ENCODE data around the gene OXSM. TPM values are rescaled to one million over a fixed set of nuclear protein-coding genes. Genes with fewer than 3 reads are reported as not detected.

Gene OXSM
- total RNA-seq, 1 donor from 2014 or later: 5.9 TPM

GRCh38 chr3:25780618-25781017 is 9.3 kb upstream of the OXSM start:
- TF ChIP-seq POLR2A (IDR thresholded peaks at IDR 0.05): no peak
- TF ChIP-seq POLR2AphosphoS5 (IDR thresholded peaks at IDR 0.05; ENCODE audit: insufficient read depth in 1 of 2, low read depth in 1 of 2): no peak
- TF ChIP-seq CTCF (IDR thresholded peaks at IDR 0.05): no peak
- H3K4me3 ChIP-seq: no peak overlapping the region
- intact Hi-C loops (cut with DNase I): loop anchor here (10.0 kb wide), 1 partner anchor 116 kb away; the partner anchor contains the start of gene TOP2B
- no peaks in the 10 kb centered on the region for H3K9me3 ChIP-seq
- no peak overlapping the region for H3K27ac ChIP-seq
- DNase-seq (ENCODE audit: extremely low spot score in 2 of 2): no peak
- peaks cover 16% of the 10 kb centered on the region for H3K4me1 ChIP-seq
- peaks cover 0 to 22% of the 10 kb centered on the region in 2 donors for H3K36me3 ChIP-seq
- H3K27me3 ChIP-seq: no peaks in the 10 kb centered on the region

- H3K4me3 ChIP-seq: no peak overlapping the region
- H3K27me3 ChIP-seq: no peaks in the 10 kb centered on the region
- intact Hi-C loops (cut with DNase I): loop anchor here (10.0 kb wide), 1 partner anchor 116 kb away; the partner anchor contains the start of gene TOP2B
These were observed 8.6 kb upstream of the OXSM start for GRCh38 chr3:25781145-25781757.

DNA sequence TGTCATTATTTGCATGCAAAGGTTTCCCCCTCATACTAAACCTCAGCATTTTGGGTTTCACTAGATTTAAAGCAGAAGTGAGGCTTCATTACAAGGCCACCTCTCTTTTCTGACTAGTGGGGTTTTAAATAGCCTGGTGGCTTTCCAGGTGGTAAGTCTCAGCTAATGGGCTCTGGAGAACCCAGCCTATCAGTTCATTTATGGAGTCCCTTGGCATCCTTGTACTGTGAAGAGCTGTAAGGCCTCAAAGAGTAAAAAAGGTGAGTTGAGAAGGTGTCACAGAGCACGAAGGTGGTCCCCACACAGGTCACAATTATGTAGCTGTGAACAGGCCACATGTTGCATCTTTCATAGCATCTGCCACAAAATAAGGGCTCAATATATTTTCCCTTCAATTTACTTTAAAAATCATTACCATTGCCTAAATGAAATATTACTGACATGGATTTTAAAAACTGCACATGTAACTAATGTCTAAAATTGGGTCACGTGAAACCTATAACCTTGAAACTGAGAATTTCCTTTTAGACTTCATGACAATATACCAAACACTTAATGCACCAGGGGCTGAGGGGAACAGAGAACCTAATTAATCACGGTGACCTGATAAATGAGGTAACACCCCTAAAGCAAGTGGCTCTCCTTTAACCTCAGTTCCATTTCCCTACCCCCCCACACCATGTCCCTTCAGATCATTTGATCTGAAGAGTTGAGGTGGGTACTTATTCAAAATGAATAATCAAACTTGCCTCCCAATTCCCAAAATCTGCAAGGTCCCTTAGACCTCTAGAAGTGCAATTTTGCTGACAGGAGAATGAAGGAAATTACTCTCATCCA is 7.9 kb upstream of the OXSM start:
- no peak for TF ChIP-seq POLR2AphosphoS5 (IDR thresholded peaks at IDR 0.05; ENCODE audit: insufficient read depth in 1 of 2, low read depth in 1 of 2)
- TF ChIP-seq POLR2A (IDR thresholded peaks at IDR 0.05): no peak
- TF ChIP-seq CTCF (IDR thresholded peaks at IDR 0.05): no peak
- intact Hi-C loops (cut with DNase I): loop anchor here (10.0 kb wide), 1 partner anchor 117 kb away; the partner anchor contains the start of gene TOP2B
- no peaks in the 10 kb centered on the region for H3K27me3 ChIP-seq
- no peak for DNase-seq (ENCODE audit: extremely low spot score in 2 of 2)
- peaks cover 16% of the 10 kb centered on the region for H3K4me1 ChIP-seq
- peaks cover 0 to 8% of the 10 kb centered on the region in 2 donors for H3K36me3 ChIP-seq
- peak overlapping the region; percentile 56 to 94 for H3K4me3 ChIP-seq
- H3K27ac ChIP-seq: no peak overlapping the region
- H3K9me3 ChIP-seq: no peaks in the 10 kb centered on the region

More at GRCh38 chr3:25781145-25781757, 8.6 kb upstream of the OXSM start:
- no peak overlapping the region for H3K27ac ChIP-seq
- H3K4me1 ChIP-seq: peaks cover 16% of the 10 kb centered on the region
- TF ChIP-seq POLR2AphosphoS5 (IDR thresholded peaks at IDR 0.05; ENCODE audit: insufficient read depth in 1 of 2, low read depth in 1 of 2) (no peak), POLR2A (IDR thresholded peaks at IDR 0.05) (no peak), CTCF (IDR thresholded peaks at IDR 0.05) (no peak)
- no peak for DNase-seq (ENCODE audit: extremely low spot score in 2 of 2)
- H3K9me3 ChIP-seq: no peaks in the 10 kb centered on the region
- H3K36me3 ChIP-seq: peaks cover 0 to 15% of the 10 kb centered on the region in 2 donors

DNA sequence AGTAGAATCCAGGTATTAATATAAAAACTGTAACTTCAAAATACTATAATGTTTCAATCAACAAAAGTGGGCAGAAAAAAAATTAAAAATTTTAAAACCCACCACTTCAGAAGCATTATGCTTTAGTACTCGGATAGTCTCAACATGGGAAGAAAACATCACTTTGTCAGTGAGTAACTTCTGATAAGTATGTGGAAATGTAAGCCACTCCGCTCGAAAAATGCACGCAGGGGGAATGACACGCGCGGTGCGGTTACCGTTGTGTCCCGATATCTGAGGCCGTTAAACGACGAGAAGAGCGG is 7.3 kb upstream of the OXSM start:
- Histone ChIP-seq H3K4me3 (peak overlapping the region; percentile 56 to 94), H3K9me3 (no peaks in the 10 kb centered on the region), H3K4me1 (peaks cover 16% of the 10 kb centered on the region), H3K27ac (peak overlapping the region; percentile 87), H3K27me3 (no peaks in the 10 kb centered on the region), H3K36me3 (peaks cover 0 to 2% of the 10 kb centered on the region in 2 donors)
- DNase-seq (ENCODE audit: extremely low spot score in 2 of 2): no peak
- intact Hi-C loops (cut with DNase I): loop anchor here (10.0 kb wide), 1 partner anchor 118 kb away; the partner anchor contains the start of gene TOP2B
- TF ChIP-seq CTCF (IDR thresholded peaks at IDR 0.05) (no peak), POLR2AphosphoS5 (IDR thresholded peaks at IDR 0.05; ENCODE audit: insufficient read depth in 1 of 2, low read depth in 1 of 2) (no peak), POLR2A (IDR thresholded peaks at IDR 0.05) (no peak)

Data from vagina (tissue), 2 donors.